H1 (cell line): ENCODE measurements around the gene ARID1B. TPM values are rescaled to one million over a fixed set of nuclear protein-coding genes. Genes with fewer than 3 reads are reported as not detected.

Source experiments
- CTCF ChIA-PET: fragments of 300-600 bp; sonication (Branson Sonifier 250); formaldehyde crosslinking; loops from one replicate; lab custom pipeline; 2021; ENCODE audit not compliant: partially characterized antibody; lab: Charles Lee
- POLR2A ChIA-PET: fragments of 300-600 bp; sonication (Branson Sonifier 250); formaldehyde crosslinking; loops from one replicate; lab custom pipeline; 2021; ENCODE audit warnings: inconsistent platforms; ENCODE audit not compliant: partially characterized antibody; lab: Charles Lee
- DNase-seq, 2 experiments: peaks; one replicate each; pipeline versions ENCODE4 v3.0.0 to v3.0.0-alpha.2; 2010 to 2022; ENCODE audit warnings: low spot score in 2 of 2, low read depth in 1 of 2, mixed read lengths in 1 of 2
- FAIRE-seq: peaks from 2 replicates; lab custom pipeline; 2011; peaks lifted over from hg19 to GRCh38; lab: Jason Lieb, UNC
- H2AFZ ChIP-seq: 2 replicates; pipeline ENCODE4 v1.8.1; 2012; ENCODE audit warnings: low read length, inconsistent platforms
- H2AK5ac ChIP-seq: 2 replicates; pipeline ENCODE4 v1.6.1; 2013; ENCODE audit warnings: low read depth, low read length
- H2BK120ac ChIP-seq: replicated peaks from 2 replicates; pipeline ENCODE3; 2013; ENCODE audit warnings: low read depth, low read length, inconsistent platforms
- H2BK12ac ChIP-seq: 2 replicates; pipeline ENCODE4 v1.6.1; 2013; ENCODE audit warnings: low read depth, low read length
- H2BK15ac ChIP-seq: 2 replicates; pipeline ENCODE4 v1.6.1; 2013; ENCODE audit warnings: low read length
- H2BK20ac ChIP-seq: 2 replicates; pipeline ENCODE4 v1.6.1; 2013; ENCODE audit warnings: low read length
- H2BK5ac ChIP-seq: 2 replicates; pipeline ENCODE4 v1.6.1; 2013; ENCODE audit warnings: low read depth, low read length
- H3K14ac ChIP-seq: 2 replicates; pipeline ENCODE4 v1.6.1; 2013; ENCODE audit warnings: inconsistent platforms; ENCODE audit not compliant: insufficient read length
- H3K18ac ChIP-seq: 2 replicates; pipeline ENCODE4 v1.6.1; 2013; ENCODE audit warnings: low read length; ENCODE audit errors: extremely low read depth
- H3K23ac ChIP-seq: 2 replicates; pipeline ENCODE4 v1.6.1; 2013; ENCODE audit warnings: inconsistent platforms; ENCODE audit not compliant: insufficient read length
- H3K23me2 ChIP-seq: 2 replicates; pipeline ENCODE4 v1.6.1; 2013; ENCODE audit warnings: low read depth, low read length
- H3K27ac ChIP-seq: 2 replicates; pipeline ENCODE4 v1.6.1; 2011; ENCODE audit warnings: low read depth, low read length, inconsistent platforms
- H3K27me3 ChIP-seq, 4 experiments: replicated peaks in 1 of 4; 1 replicate in 1 of 4; 2 replicates in 3 of 4; pipeline versions ENCODE4 v1.6.1 to v1.8.1; 2011 to 2013; ENCODE audit warnings: low read length in 3 of 4, mild to moderate bottlenecking in 3 of 4, inconsistent platforms in 2 of 4, mixed read lengths in 2 of 4, moderate library complexity in 1 of 4; ENCODE audit not compliant: control insufficient read depth in 3 of 4, insufficient read depth in 3 of 4; ENCODE audit errors: extremely low read depth in 1 of 4
- H3K36me3 ChIP-seq, 4 experiments: 2 replicates each; pipeline versions ENCODE4 v1.6.1 to v1.8.1; 2011 to 2013; ENCODE audit warnings: mild to moderate bottlenecking in 4 of 4, low read length in 3 of 4, moderate library complexity in 2 of 4, control low read depth in 1 of 4, inconsistent platforms in 1 of 4; ENCODE audit not compliant: insufficient read depth in 4 of 4, control insufficient read depth in 2 of 4
- H3K4ac ChIP-seq: replicated peaks from 2 replicates; pipeline ENCODE3; 2013; ENCODE audit warnings: low read length, low read depth, mixed read lengths, inconsistent platforms; ENCODE audit not compliant: insufficient read length
- H3K4me1 ChIP-seq, 4 experiments: replicated peaks in 1 of 4; 1 replicate in 1 of 4; 2 replicates in 3 of 4; pipeline versions ENCODE4 v1.6.1 to v1.8.1; 2011 to 2013; ENCODE audit warnings: low read length in 3 of 4, inconsistent platforms in 2 of 4, mixed read lengths in 1 of 4; ENCODE audit not compliant: insufficient read depth in 4 of 4, control insufficient read depth in 3 of 4
- H3K4me2 ChIP-seq, 2 experiments: 2 replicates each; pipeline versions ENCODE4 v1.6.1 to v1.8.1; 2011 to 2013; ENCODE audit warnings: low read depth in 2 of 2, low read length in 2 of 2, control low read depth in 1 of 2, inconsistent platforms in 1 of 2, mild to moderate bottlenecking in 1 of 2; ENCODE audit not compliant: insufficient read depth in 1 of 2
- H3K4me3 ChIP-seq, 4 experiments: fragments of 200-600, 300-600 bp in 1 of 4; sonication (generic), shearing (Covaris generic), sonication (Bioruptor Twin) in 1 of 4; 2 replicates each; pipeline versions ENCODE4 v1.5.1 to v1.8.1; 2011 to 2016; ENCODE audit warnings: low read length in 4 of 4, low read depth in 3 of 4, control low read depth in 2 of 4, inconsistent platforms in 2 of 4, mild to moderate bottlenecking in 2 of 4, mixed read lengths in 1 of 4, moderate library complexity in 1 of 4; ENCODE audit not compliant: insufficient read depth in 2 of 4; ENCODE audit errors: extremely low read depth in 1 of 4
- H3K56ac ChIP-seq: replicated peaks from 2 replicates; pipeline ENCODE3; 2013; ENCODE audit warnings: low read depth, mild to moderate bottlenecking, mixed read lengths, low read length, inconsistent platforms; ENCODE audit not compliant: insufficient read length
- H3K79me1 ChIP-seq: 2 replicates; pipeline ENCODE4 v1.6.1; 2013; ENCODE audit warnings: low read depth, low read length, control low read depth
- H3K79me2 ChIP-seq, 2 experiments: 2 replicates each; pipeline versions ENCODE4 v1.6.1 to v1.8.1; 2012 to 2013; ENCODE audit warnings: low read length in 2 of 2, mild to moderate bottlenecking in 2 of 2, inconsistent platforms in 1 of 2; ENCODE audit not compliant: insufficient read depth in 2 of 2, control insufficient read depth in 1 of 2
- H3K9ac ChIP-seq, 4 experiments: replicated peaks in 1 of 4; 1 replicate in 1 of 4; 2 replicates in 3 of 4; pipeline versions ENCODE4 v1.6.1 to v1.8.1; 2011 to 2013; ENCODE audit warnings: low read depth in 3 of 4, low read length in 3 of 4, control low read depth in 2 of 4, mild to moderate bottlenecking in 2 of 4, moderate library complexity in 2 of 4, inconsistent platforms in 1 of 4; ENCODE audit errors: extremely low read depth in 1 of 4
- H3K9me3 ChIP-seq, 2 experiments: 2 replicates each; pipeline versions ENCODE4 v1.6.1 to v1.8.1; 2012 to 2013; ENCODE audit warnings: mild to moderate bottlenecking in 2 of 2, moderate library complexity in 2 of 2, control low read depth in 1 of 2, inconsistent platforms in 1 of 2, low read depth in 1 of 2, low read length in 1 of 2, mixed read lengths in 1 of 2; ENCODE audit not compliant: insufficient read depth in 2 of 2
- H4K20me1 ChIP-seq, 2 experiments: replicated peaks in 1 of 2; 2 replicates each; pipeline versions ENCODE3 to v1.8.1; 2011 to 2013; ENCODE audit warnings: inconsistent platforms in 2 of 2, low read length in 2 of 2, mild to moderate bottlenecking in 1 of 2; ENCODE audit not compliant: insufficient read depth in 2 of 2, control insufficient read depth in 1 of 2
- H4K5ac ChIP-seq: 2 replicates; pipeline ENCODE4 v1.6.1; 2013; ENCODE audit warnings: low read length, low read depth, mixed read lengths, inconsistent platforms; ENCODE audit not compliant: insufficient read length
- H4K8ac ChIP-seq: 2 replicates; pipeline ENCODE4 v1.8.0; 2013; ENCODE audit warnings: mild to moderate bottlenecking, moderate library complexity, low read length, inconsistent platforms; ENCODE audit not compliant: insufficient read depth; ENCODE audit errors: extremely low read depth
- H4K91ac ChIP-seq: replicated peaks from 2 replicates; pipeline ENCODE3; 2013; ENCODE audit warnings: low read length, mixed read lengths, inconsistent platforms; ENCODE audit not compliant: insufficient read length
- HDAC2 ChIP-seq, 2 experiments: fragments of 300-600 bp in 1 of 2; sonication (generic) in 1 of 2; IDR thresholded peaks; 2 replicates each; pipeline ENCODE4 v1.6.1; 2011 to 2012; ENCODE audit warnings: low read depth in 2 of 2, low read length in 2 of 2, mild to moderate bottlenecking in 2 of 2, moderate library complexity in 2 of 2, borderline replicate concordance in 1 of 2, inconsistent platforms in 1 of 2
- JUN ChIP-seq: IDR thresholded peaks from 2 replicates; pipeline ENCODE4 v1.6.1; 2011; ENCODE audit warnings: low read depth, mild to moderate bottlenecking, improper control_type of control experiment, low read length
- KDM1A ChIP-seq: fragments of 200-600, 300-600 bp; sonication (generic); IDR thresholded peaks from 2 replicates; pipeline ENCODE4 v1.7.1; 2016; ENCODE audit warnings: mild to moderate bottlenecking, low read length, borderline replicate concordance
- RAD21 ChIP-seq, 2 experiments: IDR thresholded peaks in 1 of 2; conservative IDR thresholded peaks in 1 of 2; 2 replicates each; pipeline ENCODE4 v1.6.1; 2011; ENCODE audit warnings: low read depth in 2 of 2, low read length in 2 of 2, improper control_type of control experiment in 1 of 2, inconsistent platforms in 1 of 2, mild to moderate bottlenecking in 1 of 2, moderate library complexity in 1 of 2
- WGBS, 2 experiments: shearing (Covaris generic) in 1 of 2; methylation state at CpG; one replicate each; pipeline versions ENCODE4 v1.1.6 to v1.1.7; 2013 to 2015; ENCODE audit warnings: low lambda C conversion rate in 2 of 2, mixed read lengths in 2 of 2, inconsistent platforms in 1 of 2, low coverage in 1 of 2, missing lambda C conversion rate in 1 of 2; ENCODE audit not compliant: insufficient replicate concordance in 2 of 2, insufficient coverage in 1 of 2, insufficient read length in 1 of 2; ENCODE audit errors: extremely low coverage in 1 of 2, missing lambda C conversion rate in 1 of 2; 5-methylcytosine and 5-hydroxymethylcytosine counted together
- polyA plus RNA-seq, 7 experiments: library from polyadenylated mRNA; depleted of rRNA in 3 of 7; stranded (reverse) in 5 of 7; unstranded in 2 of 7; fragments of >200 nt in 5 of 7; fragments of 200-250 nt in 2 of 7; gene quantifications; 1 replicate in 5 of 7; 2 replicates in 1 of 7; 4 replicates in 1 of 7; pipeline versions ENCODE4 v1.2.1 to v1.2.3, GENCODE V29; 2011 to 2013; ENCODE audit warnings: missing spikeins in 2 of 7, mixed read lengths in 2 of 7
- total RNA-seq: library from RNA; stranded (reverse); fragmentation: NEBNext Ultra II Directional; extraction: Animal tissue kit (Norgen Biotek cat#: 25700); gene quantifications from 2 replicates; pipeline ENCODE4 v1.2.1, GENCODE V29; 2021
- TF ChIP-seq, protein P1 (sequence below), 3 experiments: IDR thresholded peaks; 1 replicate in 2 of 3; 2 replicates in 1 of 3; pipeline versions ENCODE4 v1.5.1 to v1.6.1; 2011; ENCODE audit warnings: low read length in 3 of 3, mild to moderate bottlenecking in 3 of 3, inconsistent platforms in 2 of 3, low read depth in 1 of 3, moderate library complexity in 1 of 3; ENCODE audit not compliant: insufficient read depth in 1 of 3; ENCODE audit errors: control extremely low read depth in 1 of 3

Gene ARID1B
- total and polyA plus RNA-seq, 2 of the 8 experiments (the other 6 are each of a cell fraction or from before 2014, with no cell fraction given) = 24.3 to 70.3 TPM

DNA sequence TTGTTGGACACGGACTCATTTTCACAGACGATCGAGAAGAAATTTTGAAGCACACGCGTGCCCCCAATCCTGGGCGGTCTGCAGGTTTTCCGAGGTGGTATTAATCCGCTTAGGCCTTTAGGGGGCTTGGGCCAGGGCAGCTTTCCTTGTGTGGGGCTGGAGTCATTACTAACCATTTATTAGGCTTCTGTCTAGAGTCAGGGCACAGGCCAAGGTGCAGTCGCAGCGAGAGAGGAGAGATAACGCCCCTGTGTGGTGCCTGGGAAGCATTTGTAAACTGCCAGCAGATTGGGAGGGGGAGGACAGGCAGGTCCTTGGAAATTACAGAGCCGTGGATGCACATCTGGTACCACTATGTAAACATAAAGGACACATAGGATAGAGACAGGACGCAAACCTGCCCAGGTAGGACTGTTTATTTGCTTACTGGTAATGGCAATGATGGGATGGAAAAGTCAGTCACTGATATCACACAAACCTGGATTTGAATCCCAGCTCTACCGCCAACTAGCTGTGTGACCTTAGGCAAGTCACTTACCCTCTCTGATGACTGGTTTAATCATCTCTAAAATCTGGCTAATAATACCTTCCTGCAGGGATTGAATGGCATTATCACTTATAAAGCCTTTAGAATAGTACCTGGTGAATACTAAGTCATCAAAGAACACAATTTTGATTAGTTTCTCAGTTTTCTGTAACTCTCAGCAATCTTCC, 469.8 kb downstream of the ARID1B start:
- Histone ChIP-seq H3K4me3 (no peak overlapping the region), H3K9me3 (no peaks in the 10 kb centered on the region; a peak in 1 of 4 replicates), H3K27me3 (no peaks in the 10 kb centered on the region), H3K27ac (no peak overlapping the region), H3K4me2 (no peak overlapping the region), H3K18ac (no peak overlapping the region), H3K36me3 (no peaks in the 10 kb centered on the region), H2AK5ac (no peak overlapping the region)
- CTCF ChIA-PET = interaction anchor here (1.0 to 1.7 kb wide), 3 partner anchors 11 to 18 kb away, joined by 3 to 4 read pairs (median 3); no protein-coding TSS in a partner anchor
- peak; percentile 57 for FAIRE-seq
- TF ChIP-seq HDAC2 (IDR thresholded peaks at IDR 0.05; ENCODE audit: borderline replicate concordance in 1 of 2, low read depth in 2 of 2, low read length in 2 of 2) = peak in 1 of 2 experiments; percentile 76; a peak in 1 of 4 replicates
- TF ChIP-seq KDM1A = peak; percentile 96
- TF ChIP-seq, protein P1, sequence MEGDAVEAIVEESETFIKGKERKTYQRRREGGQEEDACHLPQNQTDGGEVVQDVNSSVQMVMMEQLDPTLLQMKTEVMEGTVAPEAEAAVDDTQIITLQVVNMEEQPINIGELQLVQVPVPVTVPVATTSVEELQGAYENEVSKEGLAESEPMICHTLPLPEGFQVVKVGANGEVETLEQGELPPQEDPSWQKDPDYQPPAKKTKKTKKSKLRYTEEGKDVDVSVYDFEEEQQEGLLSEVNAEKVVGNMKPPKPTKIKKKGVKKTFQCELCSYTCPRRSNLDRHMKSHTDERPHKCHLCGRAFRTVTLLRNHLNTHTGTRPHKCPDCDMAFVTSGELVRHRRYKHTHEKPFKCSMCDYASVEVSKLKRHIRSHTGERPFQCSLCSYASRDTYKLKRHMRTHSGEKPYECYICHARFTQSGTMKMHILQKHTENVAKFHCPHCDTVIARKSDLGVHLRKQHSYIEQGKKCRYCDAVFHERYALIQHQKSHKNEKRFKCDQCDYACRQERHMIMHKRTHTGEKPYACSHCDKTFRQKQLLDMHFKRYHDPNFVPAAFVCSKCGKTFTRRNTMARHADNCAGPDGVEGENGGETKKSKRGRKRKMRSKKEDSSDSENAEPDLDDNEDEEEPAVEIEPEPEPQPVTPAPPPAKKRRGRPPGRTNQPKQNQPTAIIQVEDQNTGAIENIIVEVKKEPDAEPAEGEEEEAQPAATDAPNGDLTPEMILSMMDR (IDR thresholded peaks at IDR 0.05; ENCODE audit: control extremely low read depth in 1 of 3, insufficient read depth in 1 of 3, low read depth in 1 of 3, low read length in 3 of 3) = peak; percentile 16 to 32 (median 26); a peak in 3 of 4 replicates
- peak; percentile 47 to 56 for TF ChIP-seq RAD21 (IDR thresholded peaks at IDR 0.05 in 1 of 2, conservative IDR thresholded peaks at IDR 0.05 in 1 of 2; ENCODE audit: low read depth in 2 of 2, low read length in 2 of 2)
- no peak for TF ChIP-seq JUN
- TF ChIP-seq, all 59 proteins: peak for 4
- Histone ChIP-seq H3K79me2 (no peaks in the 10 kb centered on the region), H2BK120ac (no peak overlapping the region), H2AFZ (no peak overlapping the region), H4K5ac (no peak overlapping the region), H4K8ac (peak overlapping the region; percentile 46; the same call in 1 of the 2 replicates), H2BK15ac (no peak overlapping the region), H3K23ac (no peak overlapping the region), H2BK12ac (no peak overlapping the region), H3K4ac (no peak overlapping the region), H3K23me2 (no peaks in the 10 kb centered on the region), H3K79me1 (no peaks in the 10 kb centered on the region), H3K9ac (no peak overlapping the region), H3K4me1 (0 out of 7 replicates have a peak, but pooled peaks cover 0 to 2% (median 0%) of the 10 kb centered on the region in 4 experiments), H3K56ac (no peak overlapping the region), H2BK20ac (no peak overlapping the region), H2BK5ac (no peak overlapping the region), H4K20me1 (no peaks in the 10 kb centered on the region), H4K91ac (no peak overlapping the region), H3K14ac (no peak overlapping the region)
- 82% methylated on average over 14 of the region's 14 CpGs; no CpG with 5 or more reads in 1 of the 2 experiments for WGBS, 2 experiments
- POLR2A ChIA-PET = no interaction called here
- no peak for DNase-seq
